Measurements from ENCODE around the gene DZANK1. TPM values are rescaled to one million over a fixed set of nuclear protein-coding genes. Genes with fewer than 3 reads are reported as not detected.
"Not testable (repeated sequence)": the region's sequence is repeated elsewhere in the genome, so short reads cannot be mapped to it uniquely, and the experiment has no call there.

Gene DZANK1
- total RNA-seq, 1 experiment from 2014 or later = 7.3 TPM

- intact Hi-C loops (cut with micrococcal nuclease; ENCODE audit: unreplicated experiment) = no loop called here
- Histone ChIP-seq H3K9me3 (ENCODE audit: insufficient read depth, low read depth) (no peaks in the 10 kb centered on the region), H3K4me3 (no peak overlapping the region), H3K36me3 (ENCODE audit: low read depth) (no peaks in the 10 kb centered on the region), H3K4me2 (no peak overlapping the region), H3K4me1 (replicated peaks; ENCODE audit: insufficient read depth) (peaks cover 7% of the 10 kb centered on the region; the same call in 1 of the 2 replicates), H2AFZ (no peak overlapping the region), H4K20me1 (ENCODE audit: insufficient read depth) (no peaks in the 10 kb centered on the region), H3F3A (ENCODE audit: insufficient read depth, low read depth) (no peaks in the 10 kb centered on the region), H3K27me3 (ENCODE audit: insufficient read depth, low read depth) (no peaks in the 10 kb centered on the region), H3K27ac (no peak overlapping the region), H3K9me2 (ENCODE audit: insufficient read depth) (no peaks in the 10 kb centered on the region), H3K79me2 (ENCODE audit: low read depth) (no peaks in the 10 kb centered on the region)
- TF ChIP-seq EZH2 (IDR thresholded peaks at IDR 0.05; ENCODE audit: low read depth) = no peak
- DNase-seq = no peak
- CTCF ChIA-PET = no interaction called here
- POLR2A ChIA-PET (ENCODE audit: unreplicated experiment) = interaction anchor here (0.6 kb wide), 1 partner anchor 680 kb away, joined by 3 read pairs; no protein-coding TSS in a partner anchor
- no TSS peak for BruUV-seq (replicated peaks)
Measured at GRCh38 chr20:18359854-18360253, 107.0 kb downstream of the DZANK1 start.

GRCh38 chr20:18349749-18350148 is 117.1 kb downstream of the DZANK1 start:
- CTCF ChIA-PET; H4K20me1 ChIP-seq (ENCODE audit: insufficient read depth); DNase-seq; POLR2A ChIA-PET (ENCODE audit: unreplicated experiment); intact Hi-C loops (cut with micrococcal nuclease; ENCODE audit: unreplicated experiment); BruUV-seq (replicated peaks); H2AFZ ChIP-seq; H3K4me3 ChIP-seq; H3K4me2 ChIP-seq; H3K27ac ChIP-seq; H3K36me3 ChIP-seq (ENCODE audit: low read depth); H3K79me2 ChIP-seq (ENCODE audit: low read depth); H3F3A ChIP-seq (ENCODE audit: insufficient read depth, low read depth); H3K4me1 ChIP-seq (replicated peaks; ENCODE audit: insufficient read depth); H3K27me3 ChIP-seq (ENCODE audit: insufficient read depth, low read depth); H3K9me3 ChIP-seq (ENCODE audit: insufficient read depth, low read depth); H3K9me2 ChIP-seq (ENCODE audit: insufficient read depth): not testable (repeated sequence)

Small RNAs within 50 kb of the gene (microRNA-seq; reads per million reads assigned to microRNA genes)
- gene MIR3192 (ENCODE audit: borderline number of aligned reads, borderline replicate concordance) = not detected

Other genes starting within 250 kb of the DZANK1 start
- 16.3 and 22.8 TPM in 2 replicates for gene ZNF133, start 178.5 kb downstream of the DZANK1 start, total RNA-seq (2021)
- 7.4 and 9.6 TPM in 2 replicates for gene POLR3F, start 360 bp upstream of the DZANK1 start, total RNA-seq (2021)
- gene RBBP9, start 30.2 kb upstream of the DZANK1 start, total RNA-seq (2021) = 24.0 and 29.5 TPM in 2 replicates
- gene SEC23B, start 40.9 kb upstream of the DZANK1 start, total RNA-seq (2021) = 60.3 and 78.5 TPM in 2 replicates
- gene SMIM26, start 100.4 kb upstream of the DZANK1 start, total RNA-seq (2021) = 105 and 114 TPM in 2 replicates
- gene DTD1, start 121.0 kb upstream of the DZANK1 start, total RNA-seq (2021) = 62.8 and 80.9 TPM in 2 replicates

Data from PC-9 (cell line).